Gastroesophageal sphincter (tissue), 3 donors: Measurements from ENCODE around the gene GALNTL6.

ENCODE experiments used
- POLR2A ChIP-seq, 2 donors: fragments of 450-650 bp; IDR thresholded peaks; one replicate each; pipeline ENCODE4 v1.6.1; 2017; ENCODE audit warnings: antibody characterized with exemption in 2 of 2, mild to moderate bottlenecking in 2 of 2, moderate library complexity in 1 of 2
- TF ChIP-seq, protein P1 (sequence below), 4 experiments: fragments of 200-600 bp in 2 of 4; fragments of 450-650 bp in 2 of 4; sonication (generic) in 1 of 4; IDR thresholded peaks; one replicate each; pipeline ENCODE4 v1.5.1; 2017 to 2019; ENCODE audit warnings: antibody characterized with exemption in 4 of 4, mild to moderate bottlenecking in 2 of 4, moderate library complexity in 2 of 4

DNA sequence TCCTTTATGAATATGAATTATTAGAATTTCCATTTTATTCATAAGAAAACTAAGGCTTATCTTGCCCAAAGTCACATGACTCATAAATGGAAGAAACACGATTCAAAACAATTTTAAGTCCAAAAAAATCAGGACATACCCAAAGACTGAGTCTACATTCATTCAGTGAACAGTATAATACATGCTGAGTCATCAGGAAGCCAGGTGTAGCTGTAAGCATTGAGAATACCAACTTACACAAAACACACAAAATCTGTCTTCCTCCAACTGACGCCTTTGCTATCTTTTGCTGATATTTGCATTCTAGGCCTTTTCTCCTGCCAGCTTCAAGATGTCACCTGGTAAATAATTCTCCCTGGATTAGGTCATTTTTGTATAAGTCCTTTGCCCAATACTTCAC, 835.3 kb downstream of the GALNTL6 start:
- TF ChIP-seq POLR2A (IDR thresholded peaks at IDR 0.05), result no peak
- TF ChIP-seq, protein P1, sequence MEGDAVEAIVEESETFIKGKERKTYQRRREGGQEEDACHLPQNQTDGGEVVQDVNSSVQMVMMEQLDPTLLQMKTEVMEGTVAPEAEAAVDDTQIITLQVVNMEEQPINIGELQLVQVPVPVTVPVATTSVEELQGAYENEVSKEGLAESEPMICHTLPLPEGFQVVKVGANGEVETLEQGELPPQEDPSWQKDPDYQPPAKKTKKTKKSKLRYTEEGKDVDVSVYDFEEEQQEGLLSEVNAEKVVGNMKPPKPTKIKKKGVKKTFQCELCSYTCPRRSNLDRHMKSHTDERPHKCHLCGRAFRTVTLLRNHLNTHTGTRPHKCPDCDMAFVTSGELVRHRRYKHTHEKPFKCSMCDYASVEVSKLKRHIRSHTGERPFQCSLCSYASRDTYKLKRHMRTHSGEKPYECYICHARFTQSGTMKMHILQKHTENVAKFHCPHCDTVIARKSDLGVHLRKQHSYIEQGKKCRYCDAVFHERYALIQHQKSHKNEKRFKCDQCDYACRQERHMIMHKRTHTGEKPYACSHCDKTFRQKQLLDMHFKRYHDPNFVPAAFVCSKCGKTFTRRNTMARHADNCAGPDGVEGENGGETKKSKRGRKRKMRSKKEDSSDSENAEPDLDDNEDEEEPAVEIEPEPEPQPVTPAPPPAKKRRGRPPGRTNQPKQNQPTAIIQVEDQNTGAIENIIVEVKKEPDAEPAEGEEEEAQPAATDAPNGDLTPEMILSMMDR (IDR thresholded peaks at IDR 0.05), result no peak
